Stimulated activated CD4-positive, alpha-beta T cell treated with anti-CD3 and anti-CD28 coated beads, Interleukin-1b, Interleukin-23, amount 100 ng/mL, for 24 hours (primary cell): ENCODE measurements around the gene HMMR.
"Not testable (repeated sequence)": the region's sequence is repeated elsewhere in the genome, so short reads cannot be mapped to it uniquely, and the experiment has no call there.

Experiments
- DNase-seq, 4 experiments: peaks; one replicate each; pipeline ENCODE4 v3.0.0-alpha.2; 2020; ENCODE audit warnings: low read depth in 4 of 4, low spot score in 1 of 4

Gene HMMR, protein sequence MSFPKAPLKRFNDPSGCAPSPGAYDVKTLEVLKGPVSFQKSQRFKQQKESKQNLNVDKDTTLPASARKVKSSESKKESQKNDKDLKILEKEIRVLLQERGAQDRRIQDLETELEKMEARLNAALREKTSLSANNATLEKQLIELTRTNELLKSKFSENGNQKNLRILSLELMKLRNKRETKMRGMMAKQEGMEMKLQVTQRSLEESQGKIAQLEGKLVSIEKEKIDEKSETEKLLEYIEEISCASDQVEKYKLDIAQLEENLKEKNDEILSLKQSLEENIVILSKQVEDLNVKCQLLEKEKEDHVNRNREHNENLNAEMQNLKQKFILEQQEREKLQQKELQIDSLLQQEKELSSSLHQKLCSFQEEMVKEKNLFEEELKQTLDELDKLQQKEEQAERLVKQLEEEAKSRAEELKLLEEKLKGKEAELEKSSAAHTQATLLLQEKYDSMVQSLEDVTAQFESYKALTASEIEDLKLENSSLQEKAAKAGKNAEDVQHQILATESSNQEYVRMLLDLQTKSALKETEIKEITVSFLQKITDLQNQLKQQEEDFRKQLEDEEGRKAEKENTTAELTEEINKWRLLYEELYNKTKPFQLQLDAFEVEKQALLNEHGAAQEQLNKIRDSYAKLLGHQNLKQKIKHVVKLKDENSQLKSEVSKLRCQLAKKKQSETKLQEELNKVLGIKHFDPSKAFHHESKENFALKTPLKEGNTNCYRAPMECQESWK

DNA sequence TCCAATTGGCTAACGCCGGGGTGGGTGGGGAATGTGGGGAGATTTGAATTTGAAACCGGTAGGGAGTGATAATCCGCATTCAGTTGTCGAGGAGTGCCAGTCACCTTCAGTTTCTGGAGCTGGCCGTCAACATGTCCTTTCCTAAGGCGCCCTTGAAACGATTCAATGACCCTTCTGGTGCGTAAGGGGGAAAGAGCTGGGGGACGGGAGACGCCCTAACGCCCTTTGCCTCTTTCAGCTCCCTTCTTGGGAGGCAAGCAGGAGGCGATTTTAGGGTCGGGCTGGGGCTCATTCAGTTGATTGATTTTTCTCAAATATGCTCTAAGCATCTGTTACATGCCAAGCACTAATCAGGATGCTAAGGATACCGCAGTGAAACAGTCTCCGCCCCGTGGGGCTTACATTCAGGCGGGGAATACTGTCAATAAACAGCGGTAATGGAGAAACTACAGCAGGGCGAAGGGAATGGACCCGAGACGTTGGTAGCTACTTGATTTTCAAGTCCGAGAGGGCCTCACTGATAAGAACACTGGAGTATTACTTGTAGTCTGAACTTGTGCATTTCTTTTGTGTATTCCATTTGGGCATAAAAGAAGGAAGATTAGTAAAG lies at the start of gene HMMR:
TSS of gene HMMR (plus strand) at position 71 of the 610 bp plus-strand sequence. CDS start at position 132, 61 bp downstream.
- no peak for DNase-seq

GRCh38 chr5:163415673-163416072 lies 44.8 kb upstream of the HMMR start:
- DNase-seq = not testable (repeated sequence)

- DNase-seq = no peak
Measured at GRCh38 chr5:163424836-163425235, 35.6 kb upstream of the HMMR start.

DNA sequence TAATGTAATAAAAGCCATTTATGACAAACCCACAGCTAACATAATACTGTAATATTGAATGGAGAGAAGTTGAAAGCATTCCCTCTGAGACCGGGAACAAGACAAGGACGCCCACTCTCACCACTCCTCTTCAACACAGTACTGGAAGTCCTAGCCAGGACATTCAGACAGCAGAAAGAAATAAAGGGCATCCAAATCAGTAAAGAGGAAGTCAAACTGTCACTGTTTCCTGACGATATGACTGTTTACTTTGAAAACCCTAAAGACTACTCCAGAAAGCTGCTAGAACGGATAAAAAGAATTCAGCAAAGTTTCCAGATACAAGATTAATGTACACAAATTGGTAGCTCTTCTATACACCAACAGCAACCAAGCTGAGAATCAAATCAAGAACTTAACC lies 34.3 kb upstream of the HMMR start:
- not testable (repeated sequence) for DNase-seq

DNA sequence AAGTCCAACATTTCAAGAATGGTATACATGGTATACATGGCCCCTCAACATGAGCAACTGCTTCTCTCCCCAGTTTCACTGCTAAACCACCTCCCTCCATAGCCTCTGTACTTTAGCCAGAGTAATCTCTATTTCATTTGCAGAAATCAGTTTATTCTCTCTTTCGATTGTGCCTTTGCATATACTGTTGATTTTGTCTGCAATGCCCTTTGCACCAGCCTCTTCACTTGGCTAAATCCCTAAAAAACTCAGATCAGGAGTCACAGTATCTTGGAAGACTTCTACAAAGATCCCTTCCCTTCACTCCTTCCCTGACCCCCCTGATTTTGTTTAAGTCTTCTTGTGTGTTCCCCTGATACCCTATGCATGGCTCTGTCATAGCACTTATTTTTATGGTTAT lies 27.9 kb upstream of the HMMR start:
- DNase-seq = no peak

DNA sequence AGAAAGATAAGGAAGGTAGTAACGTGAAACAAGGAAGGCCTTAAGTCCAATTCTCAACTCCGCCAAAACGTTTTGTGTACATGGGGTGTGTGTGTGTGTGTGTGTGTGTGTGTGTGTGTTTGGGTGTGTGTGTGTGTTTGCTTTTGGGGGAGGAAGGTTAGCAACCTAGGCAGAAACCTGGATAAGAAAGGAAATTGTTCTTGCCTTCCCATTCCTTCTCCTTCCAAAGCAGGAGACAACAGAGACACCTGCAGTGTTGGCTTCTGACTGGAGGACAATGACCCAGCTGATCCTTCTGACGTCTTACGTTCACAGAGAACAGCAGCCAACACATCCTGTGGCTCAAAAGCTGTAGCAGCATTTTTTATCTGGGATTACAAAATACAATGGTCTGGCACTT lies 27.2 kb upstream of the HMMR start:
- DNase-seq = no peak

GRCh38 chr5:163434401-163434866 lies 26.0 kb upstream of the HMMR start:
- no peak for DNase-seq

GRCh38 chr5:163436515-163436914 lies 23.9 kb upstream of the HMMR start:
- no peak for DNase-seq

DNA sequence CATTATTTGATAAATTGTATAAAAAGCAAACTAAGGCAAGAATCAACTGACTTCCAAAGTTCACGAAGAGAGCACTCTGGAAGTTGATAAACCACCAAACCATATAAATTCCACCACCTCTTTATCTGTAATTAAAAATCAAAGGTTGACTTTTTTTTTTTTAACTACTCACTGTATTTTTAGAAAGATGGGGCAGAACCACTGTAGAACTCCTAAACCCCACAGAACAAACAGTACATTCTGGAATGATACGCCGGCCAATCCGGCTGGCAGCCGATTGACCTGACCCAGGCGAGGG lies 23.5 kb upstream of the HMMR start:
- no peak for DNase-seq

GRCh38 chr5:163437309-163438182 lies 22.9 kb upstream of the HMMR start, which contains the start of gene CCNG1:
TSS of gene CCNG1 (plus strand) at chr5:163437595. CDS start at chr5:163439257, 1,662 bp downstream.
- peak; percentile 69 to 83 (median 75) for DNase-seq

- no peak for DNase-seq
Measured at GRCh38 chr5:163439092-163439425, 21.4 kb upstream of the HMMR start.

DNA sequence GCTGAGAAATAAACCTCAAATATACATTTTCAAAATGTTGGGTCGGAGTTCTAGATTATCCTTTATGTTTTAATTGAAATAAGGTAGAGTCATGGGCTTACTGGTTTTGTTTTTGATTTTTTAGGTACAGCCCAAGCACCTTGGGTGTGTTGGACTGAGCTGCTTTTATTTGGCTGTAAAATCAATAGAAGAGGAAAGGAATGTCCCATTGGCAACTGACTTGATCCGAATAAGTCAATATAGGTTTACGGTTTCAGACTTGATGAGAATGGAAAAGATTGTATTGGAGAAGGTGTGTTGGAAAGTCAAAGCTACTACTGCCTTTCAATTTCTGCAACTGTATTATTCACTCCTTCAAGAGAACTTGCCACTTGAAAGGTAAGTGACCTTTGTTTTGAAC lies 19.5 kb upstream of the HMMR start:
- DNase-seq = no peak

- no peak for DNase-seq
Measured at GRCh38 chr5:163444526-163444925, 15.9 kb upstream of the HMMR start.

DNA sequence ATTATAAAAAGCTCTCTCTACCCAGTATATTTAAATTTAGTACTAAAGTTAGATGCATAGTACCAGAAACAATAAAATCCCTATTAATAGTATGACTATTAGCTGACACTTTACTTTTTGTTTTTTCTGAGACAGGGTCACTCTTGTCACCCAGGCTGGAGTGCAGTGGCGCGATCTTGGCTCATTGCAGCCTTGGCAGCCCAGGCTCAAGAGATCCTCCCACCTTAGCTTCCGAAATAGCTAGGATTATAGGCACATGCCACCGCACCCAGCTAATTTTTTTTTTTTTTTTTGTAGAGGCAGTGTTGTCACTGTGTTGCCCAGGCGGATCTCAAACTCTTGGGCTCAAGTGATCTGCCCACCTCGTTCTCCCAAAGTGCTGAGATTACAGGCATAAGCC lies 15.1 kb upstream of the HMMR start:
- DNase-seq = no peak

DNA sequence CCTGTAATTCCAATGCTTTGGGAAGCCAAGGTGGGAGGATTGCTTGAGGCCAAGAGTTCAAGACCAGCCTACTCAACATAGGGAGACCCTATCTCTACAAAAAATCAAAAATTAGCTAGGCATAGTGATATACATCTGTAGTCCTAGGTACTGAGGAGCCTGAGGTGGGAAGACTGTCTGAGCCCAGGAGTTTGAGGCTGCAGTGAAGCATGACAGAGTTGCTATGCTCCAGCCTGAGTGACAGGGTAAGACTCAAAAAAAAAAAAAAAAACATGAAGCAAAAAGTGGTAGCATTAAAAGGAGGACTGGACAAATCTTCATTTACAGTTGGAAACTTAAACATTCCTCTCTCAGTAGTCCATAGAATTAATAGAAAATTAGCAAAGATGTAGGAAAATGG lies 13.2 kb upstream of the HMMR start:
- DNase-seq = no peak

DNA sequence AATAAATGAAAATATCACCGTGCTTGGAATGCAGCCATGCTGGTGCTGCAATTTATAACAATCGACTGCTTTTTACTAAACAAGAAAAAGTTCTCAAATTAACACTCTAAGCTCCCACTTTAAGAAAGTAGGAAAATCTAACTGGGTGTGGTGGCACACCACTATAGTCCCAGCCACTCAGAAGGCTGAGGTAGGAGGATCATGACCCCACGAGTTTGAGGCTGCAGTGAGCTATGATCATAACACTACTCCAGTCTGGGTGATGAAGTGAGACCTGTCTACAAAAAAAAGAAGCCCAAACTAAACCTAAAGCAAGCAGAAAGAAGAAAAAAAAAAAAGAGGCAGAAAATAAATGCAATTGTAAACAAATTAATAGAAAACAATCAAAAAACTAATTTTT lies 12.6 kb upstream of the HMMR start:
- DNase-seq = no peak

- no peak for DNase-seq
Measured at GRCh38 chr5:163448491-163448890, 11.9 kb upstream of the HMMR start.

DNA sequence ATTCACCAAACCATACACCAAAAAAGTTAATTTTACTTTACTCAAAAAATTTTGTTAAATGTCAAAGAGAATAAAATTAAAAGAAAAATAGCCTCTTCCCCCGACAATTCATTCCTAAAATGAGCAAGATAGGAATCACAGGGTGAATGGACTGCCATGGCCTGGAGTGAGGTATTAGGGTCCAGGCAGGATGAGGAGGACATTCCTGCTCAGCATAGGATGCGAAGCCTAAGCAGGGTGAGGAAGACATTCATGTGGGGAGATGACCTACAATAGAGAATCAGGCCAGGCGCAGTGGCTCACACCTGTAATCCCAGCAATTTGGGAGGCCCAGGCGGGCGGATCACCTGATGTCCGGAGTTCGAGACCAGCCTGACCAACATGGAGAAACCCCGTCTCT lies 8.9 kb upstream of the HMMR start:
- DNase-seq = no peak

DNA sequence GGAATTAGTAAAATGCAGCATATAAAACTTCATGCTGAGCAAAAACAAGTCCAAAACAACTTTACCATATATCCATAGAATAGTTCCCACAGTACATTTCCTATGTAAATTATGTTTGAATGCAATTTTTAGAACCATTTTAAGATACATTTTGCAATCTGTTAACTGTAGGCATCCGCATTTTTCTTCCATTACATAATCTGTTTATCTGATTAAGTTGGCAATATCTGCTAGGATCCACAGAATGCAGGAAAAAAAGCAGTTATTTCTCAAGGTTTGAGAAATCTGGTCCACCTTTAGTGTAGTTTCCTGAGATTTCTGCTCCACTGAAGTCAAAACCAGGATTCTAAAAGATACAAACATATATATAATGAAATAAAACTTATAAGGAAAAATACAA lies 6.7 kb upstream of the HMMR start:
- DNase-seq = no peak

DNA sequence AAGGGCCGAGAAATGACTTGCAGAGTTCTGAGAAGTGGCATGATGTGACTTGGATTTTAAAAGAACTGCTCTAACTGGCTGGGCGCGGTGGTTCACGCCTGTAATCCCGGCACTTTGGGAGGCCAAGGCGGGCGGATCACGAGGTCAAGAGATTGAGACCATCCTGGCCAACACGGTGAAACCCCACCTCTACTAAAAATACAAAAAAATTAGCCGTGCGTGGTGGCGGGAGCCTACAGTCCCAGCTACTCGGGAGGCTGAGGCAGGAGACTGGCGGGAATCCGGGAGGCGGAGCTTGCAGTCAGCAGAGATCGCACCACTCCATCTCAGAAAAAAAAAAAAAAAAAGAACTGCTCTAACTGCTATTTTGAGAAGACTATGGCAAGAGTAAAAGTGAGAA lies 5.0 kb upstream of the HMMR start:
- not testable (repeated sequence) for DNase-seq

GRCh38 chr5:163456029-163456589 lies 4.3 kb upstream of the HMMR start:
- DNase-seq = no peak
